ENCODE data around the gene TSPAN3.

The TSPAN3 gene

GRCh38 chr15:77053709-77054108 is 17.2 kb downstream of the TSPAN3 start:
- DNase-seq (ENCODE audit: low spot score), result no peak

GRCh38 chr15:77052556-77052955 is 18.4 kb downstream of the TSPAN3 start:
- DNase-seq (ENCODE audit: low spot score), result no peak

- no peak for DNase-seq (ENCODE audit: low spot score)
Measured at GRCh38 chr15:77048135-77048876, 22.6 kb downstream of the TSPAN3 start.

GRCh38 chr15:77046704-77047412 is 24.1 kb downstream of the TSPAN3 start:
- DNase-seq (ENCODE audit: low spot score), result no peak

DNA sequence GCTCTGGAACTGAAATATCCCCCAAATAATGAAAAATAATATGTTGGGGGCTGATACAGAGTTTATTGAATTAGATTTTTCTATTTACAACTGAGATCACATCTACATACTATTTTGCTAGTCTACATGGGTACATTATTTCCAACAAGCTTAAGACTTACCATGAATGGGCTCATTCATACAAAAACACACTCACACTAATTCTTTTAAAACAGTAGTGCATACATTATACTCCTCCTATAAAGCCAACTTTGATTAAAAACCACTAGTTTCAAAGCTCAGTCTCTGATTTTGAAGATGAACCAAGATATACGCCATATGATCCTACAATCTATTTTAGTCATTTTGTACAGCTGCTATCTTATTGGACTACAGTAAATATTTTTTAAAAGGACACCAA is 24.9 kb downstream of the TSPAN3 start:
- DNase-seq (ENCODE audit: low spot score), result no peak

DNA sequence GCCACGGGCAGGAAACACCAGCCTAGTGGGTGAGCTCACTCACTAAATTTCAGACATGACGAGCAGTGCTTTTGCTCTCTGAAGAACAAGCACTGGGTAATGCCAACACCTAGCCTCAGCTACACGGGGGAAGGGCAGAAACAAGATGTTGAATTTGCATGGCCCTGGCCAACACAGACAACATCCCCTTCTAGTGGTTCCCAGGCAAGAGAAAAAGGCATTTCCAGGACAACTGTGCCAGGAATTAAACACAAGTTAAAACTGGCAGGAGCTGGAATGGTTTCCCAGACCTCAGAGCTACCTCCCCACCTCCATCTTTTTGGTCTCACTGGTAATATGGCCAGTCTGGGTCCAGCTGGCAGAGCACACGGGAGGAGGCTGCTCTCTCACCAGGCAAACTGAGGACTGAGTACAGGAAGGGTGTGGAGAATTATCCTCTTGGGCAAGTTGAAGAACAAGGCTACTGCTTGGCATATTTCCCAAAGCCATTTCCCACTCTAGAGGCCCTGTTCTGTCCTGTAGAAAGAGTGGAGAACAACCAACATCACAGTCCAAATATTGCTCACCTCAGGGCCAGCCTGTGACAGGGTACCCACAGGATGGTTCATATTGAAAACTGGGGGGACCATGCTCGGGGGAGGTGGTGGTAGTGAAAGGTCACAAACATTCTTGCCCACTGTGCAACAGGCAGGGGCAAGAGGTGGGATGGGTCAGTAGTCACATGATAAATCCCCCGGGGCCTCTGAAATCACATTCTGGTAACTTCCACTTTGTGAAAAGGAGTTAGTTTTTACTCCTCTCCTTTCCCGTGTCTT is 26.5 kb downstream of the TSPAN3 start:
- DNase-seq (ENCODE audit: low spot score), result no peak

DNA sequence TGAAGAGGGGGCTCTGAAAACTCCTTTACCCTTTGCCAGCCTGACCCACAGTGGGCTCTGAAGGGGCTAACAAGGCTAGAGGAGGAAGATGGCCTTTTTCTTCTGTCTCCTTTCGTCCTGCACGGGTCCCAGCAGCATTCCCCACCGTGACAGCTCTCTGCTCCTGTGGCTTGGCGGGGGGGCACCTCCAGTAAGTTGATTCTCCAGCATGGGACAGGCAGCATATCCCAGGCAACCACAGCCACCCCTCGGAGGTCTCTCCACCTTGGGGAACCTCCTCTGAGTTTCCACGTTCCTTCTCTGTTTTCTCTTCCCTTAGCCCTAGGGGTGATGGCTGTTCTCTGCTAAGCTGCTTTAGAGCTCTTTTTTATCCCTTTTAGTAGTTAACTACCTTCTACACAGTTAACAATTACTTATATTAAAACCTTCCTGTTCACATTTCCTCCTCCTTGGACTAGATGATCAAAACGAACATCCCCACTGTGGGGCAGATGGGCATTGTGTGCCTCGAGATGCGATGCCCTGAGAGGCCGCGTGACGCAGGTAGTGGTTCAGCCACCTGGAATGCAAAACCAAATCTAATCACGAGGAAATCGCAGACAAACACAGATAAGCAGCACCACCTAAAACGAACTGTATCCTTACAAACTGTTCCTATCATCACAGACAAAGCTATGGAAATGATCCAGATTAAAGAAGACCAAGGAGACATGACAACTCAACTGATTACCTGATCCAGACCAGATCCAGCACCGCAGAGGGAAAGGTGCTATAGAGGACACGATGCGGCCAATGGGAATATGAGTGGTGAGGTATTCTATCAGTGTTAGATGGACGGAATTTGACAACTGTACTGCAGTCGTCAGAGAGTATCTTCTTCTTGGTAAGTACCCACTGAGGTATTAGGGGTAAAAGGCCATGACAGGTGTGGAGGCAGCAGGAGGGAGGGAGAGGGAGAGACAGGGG is 27.7 kb downstream of the TSPAN3 start:
- no peak for DNase-seq (ENCODE audit: low spot score)

GRCh38 chr15:77042245-77042919 is 28.5 kb downstream of the TSPAN3 start:
- DNase-seq (ENCODE audit: low spot score), result no peak

GRCh38 chr15:77040673-77041072 is 30.2 kb downstream of the TSPAN3 start:
- DNase-seq (ENCODE audit: low spot score), result no peak

DNA sequence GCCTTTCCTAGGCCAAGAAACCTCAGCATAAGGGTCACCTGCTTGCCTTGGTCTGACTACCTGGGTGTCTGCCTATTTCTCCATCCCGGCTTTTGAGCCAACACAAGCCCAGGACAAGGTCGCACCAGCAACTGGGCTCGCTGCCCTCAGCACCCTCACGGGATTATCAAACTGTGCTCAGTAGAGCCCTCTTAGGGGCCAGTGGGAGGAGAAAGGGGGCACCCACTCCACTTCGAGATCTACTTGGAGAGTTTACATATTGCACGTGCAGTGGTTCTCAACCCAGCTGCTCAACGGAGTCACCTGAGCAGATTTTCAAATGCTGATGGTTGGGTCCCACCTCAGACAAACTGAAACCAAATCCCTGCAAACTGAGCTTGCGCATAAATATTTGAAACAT is 31.1 kb downstream of the TSPAN3 start:
- no peak for DNase-seq (ENCODE audit: low spot score)

- DNase-seq (ENCODE audit: low spot score), result no peak
Measured at GRCh38 chr15:77039217-77039533, 31.7 kb downstream of the TSPAN3 start.

DNA sequence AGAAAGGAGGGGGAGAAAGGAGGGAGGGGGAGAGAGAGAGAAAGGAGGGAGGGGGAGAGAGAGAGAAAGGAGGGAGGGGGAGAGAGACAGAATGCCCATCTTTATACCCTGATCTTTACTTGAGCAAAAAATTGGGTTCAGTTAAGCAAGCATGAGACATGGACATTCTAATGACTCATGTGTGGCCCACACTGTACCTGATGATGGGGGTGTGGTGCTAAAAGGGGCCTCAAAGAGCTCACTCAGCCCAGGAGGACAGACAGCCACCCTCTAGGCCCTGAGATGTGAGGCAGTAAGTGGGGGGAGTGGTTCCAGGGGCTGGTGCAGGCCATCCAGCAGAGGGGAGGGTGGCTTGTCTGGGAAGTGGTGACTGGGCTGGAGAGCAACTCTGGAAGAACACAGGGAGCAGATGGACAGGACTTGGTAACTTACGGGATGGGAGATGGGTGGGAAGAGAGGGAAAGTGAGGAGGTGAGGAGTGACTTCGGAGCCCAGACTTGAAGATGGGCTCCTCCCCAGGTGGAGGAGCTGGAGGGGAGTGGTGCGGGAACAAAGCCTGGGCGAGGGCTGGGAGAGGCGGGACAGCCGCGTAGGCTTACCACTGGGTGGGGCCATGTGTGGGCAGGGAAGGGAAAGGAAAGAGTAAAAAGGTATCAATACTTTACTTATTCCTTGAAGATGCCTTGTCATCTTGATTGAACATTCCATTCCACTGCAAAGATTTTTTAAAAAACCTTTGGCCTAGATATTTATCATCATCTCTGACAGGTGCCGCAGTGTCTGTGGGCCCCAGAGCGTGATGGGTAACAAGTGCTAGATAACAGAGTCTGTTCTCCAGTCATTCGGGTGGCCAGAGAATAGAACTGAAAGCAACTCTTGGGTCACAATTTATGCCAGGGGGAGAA is 32.3 kb downstream of the TSPAN3 start:
- no peak for DNase-seq (ENCODE audit: low spot score)

GRCh38 chr15:77037388-77038209 is 33.3 kb downstream of the TSPAN3 start:
- no peak for DNase-seq (ENCODE audit: low spot score)

DNA sequence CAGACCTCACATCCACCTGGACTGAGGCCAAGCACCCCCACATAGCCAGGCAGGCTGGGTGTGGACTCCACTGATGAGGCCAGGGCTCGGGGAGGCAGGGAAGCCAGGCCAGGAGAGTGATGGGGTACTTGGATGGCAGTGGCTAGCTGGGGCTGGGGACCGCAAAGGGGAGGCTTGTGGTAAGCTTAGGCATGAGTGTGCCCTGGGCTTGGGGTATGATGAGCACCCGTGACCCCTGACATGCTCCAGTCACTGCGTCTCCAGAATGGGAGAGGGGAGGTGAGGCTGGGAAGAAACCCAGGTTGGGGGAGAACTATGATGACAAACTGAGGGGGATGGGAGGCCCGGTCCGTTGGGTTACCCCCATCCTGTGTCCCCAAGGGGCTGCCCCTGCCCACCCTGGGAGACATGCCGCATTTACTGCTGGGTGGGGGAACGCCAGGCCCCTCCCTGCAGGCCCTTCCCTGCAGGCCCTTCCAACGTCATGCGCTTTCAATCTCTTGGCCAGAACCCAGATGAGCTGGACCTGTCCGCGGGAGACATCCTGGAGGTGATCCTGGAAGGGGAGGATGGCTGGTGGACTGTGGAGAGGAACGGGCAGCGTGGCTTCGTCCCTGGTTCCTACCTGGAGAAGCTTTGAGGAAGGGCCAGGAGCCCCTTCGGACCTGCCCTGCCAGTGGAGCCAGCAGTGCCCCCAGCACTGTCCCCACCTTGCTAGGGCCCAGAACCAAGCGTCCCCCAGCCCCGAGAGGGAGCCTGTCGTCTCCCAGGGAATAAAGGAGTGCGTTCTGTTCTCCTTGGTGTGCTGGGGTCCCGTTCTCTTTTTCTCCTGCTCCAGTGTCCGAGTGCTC is 34.1 kb downstream of the TSPAN3 start:
- DNase-seq (ENCODE audit: low spot score), result no peak

DNA sequence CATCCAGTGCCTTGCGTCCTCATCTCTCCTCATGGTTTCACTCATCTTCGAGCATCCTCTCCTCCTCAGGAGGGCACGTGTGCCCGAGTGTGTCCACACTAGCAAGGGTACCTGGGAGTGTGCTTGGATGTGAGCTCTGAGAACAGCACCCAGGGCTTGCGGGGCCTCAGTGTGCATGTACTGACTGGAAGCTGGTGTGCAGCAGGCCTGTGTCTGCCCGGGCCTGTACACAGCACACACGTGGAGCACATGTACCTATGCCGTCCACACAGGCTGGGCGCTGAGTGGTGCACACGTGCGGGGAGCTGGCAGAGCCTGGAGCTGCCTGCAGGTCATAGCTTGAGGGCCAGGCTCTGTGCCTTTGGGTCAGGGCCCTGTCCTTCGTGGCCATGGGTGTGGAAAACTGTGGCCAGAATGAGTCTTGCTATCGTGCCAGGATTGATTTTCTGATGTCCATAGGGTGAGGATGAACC is 34.9 kb downstream of the TSPAN3 start:
- no peak for DNase-seq (ENCODE audit: low spot score)

- DNase-seq (ENCODE audit: low spot score), result no peak
Measured at GRCh38 chr15:77035584-77035983, 35.3 kb downstream of the TSPAN3 start.

- DNase-seq (ENCODE audit: low spot score), result peak; percentile 12
Measured at GRCh38 chr15:77034695-77035489, 36.0 kb downstream of the TSPAN3 start.

Measured in hematopoietic multipotent progenitor cell treated with erythropoietin and hydrocortisone succinate and interleukin-3 and kit ligand, for 17 days (in vitro differentiated cells).